ENCODE data around the gene CHI3L1.

CHI3L1 gene

GRCh38 chr1:203166192-203166940 is 20.1 kb downstream of the CHI3L1 start:
- H3K36me3 ChIP-seq (ENCODE audit: control insufficient read depth, insufficient read depth, low read length): no peaks in the 10 kb centered on the region
- no peaks in the 10 kb centered on the region for H3K79me2 ChIP-seq
- peaks cover 3% of the 10 kb centered on the region for H3K4me1 ChIP-seq
- TF ChIP-seq CTCF (IDR thresholded peaks at IDR 0.05): peak; percentile 39
- no peak overlapping the region for H3K4me3 ChIP-seq (ENCODE audit: low read depth, low read length)
- H3K27ac ChIP-seq: no peak overlapping the region
- H2AFZ ChIP-seq: no peak overlapping the region
- H3K9ac ChIP-seq: no peak overlapping the region
- no peaks in the 10 kb centered on the region for H3K9me3 ChIP-seq (ENCODE audit: control insufficient read depth, low read length)
- H3K27me3 ChIP-seq (ENCODE audit: control insufficient read depth, insufficient read depth, low read length): no peaks in the 10 kb centered on the region
- no peak overlapping the region for H3K4me2 ChIP-seq (ENCODE audit: low read length)

- Histone ChIP-seq H3K9me3 (ENCODE audit: control insufficient read depth, low read length) (no peaks in the 10 kb centered on the region), H3K36me3 (ENCODE audit: control insufficient read depth, insufficient read depth, low read length) (no peaks in the 10 kb centered on the region), H3K9ac (no peak overlapping the region), H3K79me2 (no peaks in the 10 kb centered on the region), H3K4me3 (ENCODE audit: low read depth, low read length) (no peak overlapping the region), H2AFZ (no peak overlapping the region), H3K27ac (no peak overlapping the region), H3K4me2 (ENCODE audit: low read length) (no peak overlapping the region), H3K4me1 (peaks cover 3% of the 10 kb centered on the region), H3K27me3 (ENCODE audit: control insufficient read depth, insufficient read depth, low read length) (no peaks in the 10 kb centered on the region)
- TF ChIP-seq CTCF (IDR thresholded peaks at IDR 0.05): no peak
These were observed 20.7 kb downstream of the CHI3L1 start for GRCh38 chr1:203165800-203166161.

GRCh38 chr1:203165101-203165799 is 21.3 kb downstream of the CHI3L1 start:
- no peak overlapping the region for H3K9ac ChIP-seq
- no peaks in the 10 kb centered on the region for H3K27me3 ChIP-seq (ENCODE audit: control insufficient read depth, insufficient read depth, low read length)
- peaks cover 3% of the 10 kb centered on the region for H3K4me1 ChIP-seq
- H3K9me3 ChIP-seq (ENCODE audit: control insufficient read depth, low read length): no peaks in the 10 kb centered on the region
- H3K27ac ChIP-seq: no peak overlapping the region
- no peak overlapping the region for H2AFZ ChIP-seq
- TF ChIP-seq CTCF (IDR thresholded peaks at IDR 0.05): no peak
- H3K79me2 ChIP-seq: no peaks in the 10 kb centered on the region
- no peak overlapping the region for H3K4me2 ChIP-seq (ENCODE audit: low read length)
- no peaks in the 10 kb centered on the region for H3K36me3 ChIP-seq (ENCODE audit: control insufficient read depth, insufficient read depth, low read length)
- no peak overlapping the region for H3K4me3 ChIP-seq (ENCODE audit: low read depth, low read length)

GRCh38 chr1:203163891-203164635 is 22.4 kb downstream of the CHI3L1 start:
- H3K4me1 ChIP-seq: peaks cover 3% of the 10 kb centered on the region
- H3K27ac ChIP-seq: no peak overlapping the region
- no peaks in the 10 kb centered on the region for H3K36me3 ChIP-seq (ENCODE audit: control insufficient read depth, insufficient read depth, low read length)
- no peak overlapping the region for H3K4me2 ChIP-seq (ENCODE audit: low read length)
- TF ChIP-seq CTCF (IDR thresholded peaks at IDR 0.05): no peak
- no peaks in the 10 kb centered on the region for H3K9me3 ChIP-seq (ENCODE audit: control insufficient read depth, low read length)
- H2AFZ ChIP-seq: no peak overlapping the region
- no peak overlapping the region for H3K4me3 ChIP-seq (ENCODE audit: low read depth, low read length)
- H3K79me2 ChIP-seq: no peaks in the 10 kb centered on the region
- no peak overlapping the region for H3K9ac ChIP-seq
- no peaks in the 10 kb centered on the region for H3K27me3 ChIP-seq (ENCODE audit: control insufficient read depth, insufficient read depth, low read length)
